ENCODE data around the gene TTLL3. TPM values are rescaled to one million over a fixed set of nuclear protein-coding genes. Genes with fewer than 3 reads are reported as not detected.
A peak's percentile ranks its signal among the peaks of the same experiment; 100 is the strongest.

The TTLL3 gene
- total and polyA plus RNA-seq, 5 donors: 20.6 to 27.3 (median 23.7) TPM

DNA sequence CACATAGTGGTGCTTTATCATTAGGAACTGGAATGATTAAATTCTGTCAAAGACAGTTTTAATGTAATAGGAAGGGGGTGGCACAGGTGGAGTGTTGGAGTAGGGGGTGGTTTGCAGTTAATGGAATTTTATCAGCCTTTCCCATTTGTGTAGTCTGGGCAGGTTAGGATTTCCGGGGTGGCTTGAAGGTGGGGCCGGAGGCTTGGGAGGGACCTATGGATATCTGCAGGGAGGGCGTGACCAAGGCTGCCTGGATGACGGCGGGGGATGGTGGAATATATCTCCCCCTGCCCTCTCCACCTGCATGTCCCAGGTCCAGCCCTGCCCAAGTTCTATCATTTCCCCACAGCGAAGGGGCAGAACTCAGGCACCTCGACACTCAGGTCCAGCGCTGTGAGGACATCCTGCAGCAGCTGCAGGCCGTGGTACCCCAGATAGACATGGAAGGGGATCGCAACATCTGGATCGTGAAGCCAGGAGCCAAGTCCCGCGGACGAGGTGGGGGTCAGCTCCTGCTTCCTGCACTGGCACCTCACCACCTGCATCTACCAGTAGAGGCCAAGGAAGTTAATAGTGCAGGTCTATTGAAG is 15.5 kb downstream of the TTLL3 start:
- Histone ChIP-seq H3K4me3 (ENCODE audit: low read length) (no peak overlapping the region), H3K27ac (ENCODE audit: low read length) (no peak overlapping the region), H3K4me1 (ENCODE audit: control insufficient read depth, insufficient read depth, low read length) (no peaks in the 10 kb centered on the region), H3K9me3 (ENCODE audit: control insufficient read depth, low read length) (no peaks in the 10 kb centered on the region), H3K27me3 (ENCODE audit: control insufficient read depth, insufficient read depth) (no peaks in the 10 kb centered on the region)
- ATAC-seq: peak in 1 of 2 donors; percentile 24
- 71% methylated on average over 14 of the region's 14 CpGs for WGBS
- no peak for DNase-seq
- intact Hi-C loops (cut with DNase I): no loop called here

DNA sequence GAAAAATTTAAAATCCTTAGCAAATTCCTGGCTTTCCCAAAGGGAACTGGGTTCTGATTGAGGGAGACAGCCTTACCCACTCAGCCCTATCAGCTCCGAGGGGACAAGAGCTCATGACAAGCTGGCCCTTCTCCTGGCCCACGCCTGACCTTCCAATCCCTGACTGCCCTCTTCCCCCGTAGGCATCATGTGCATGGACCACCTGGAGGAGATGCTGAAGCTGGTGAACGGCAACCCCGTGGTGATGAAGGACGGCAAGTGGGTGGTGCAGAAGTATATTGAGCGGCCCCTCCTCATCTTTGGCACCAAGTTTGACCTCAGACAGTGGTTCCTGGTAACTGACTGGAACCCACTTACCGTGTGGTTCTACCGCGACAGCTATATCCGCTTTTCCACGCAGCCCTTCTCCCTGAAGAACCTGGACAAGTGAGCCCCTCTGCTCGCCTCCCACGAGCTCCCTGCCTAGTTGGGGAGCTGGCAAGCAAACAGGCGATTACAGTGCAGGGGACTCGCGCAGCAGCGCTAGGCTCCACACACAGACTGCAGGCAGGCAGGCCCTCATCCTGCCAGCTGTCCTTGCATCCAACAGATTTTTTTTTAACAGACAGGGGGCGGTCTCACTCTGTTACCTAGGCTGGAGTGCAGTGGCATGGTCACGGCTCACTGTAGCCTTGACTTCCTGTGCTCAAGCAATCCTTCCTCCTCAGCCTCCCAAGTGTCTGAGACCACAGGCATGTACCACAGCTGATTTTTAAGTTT is 16.9 kb downstream of the TTLL3 start:
- intact Hi-C loops (cut with DNase I): no loop called here
- 77% methylated on average over 20 of the region's 20 CpGs for WGBS
- H3K9me3 ChIP-seq (ENCODE audit: control insufficient read depth, low read length): no peaks in the 10 kb centered on the region
- peak in 1 of 2 donors; percentile 37 for ATAC-seq
- no peaks in the 10 kb centered on the region for H3K27me3 ChIP-seq (ENCODE audit: control insufficient read depth, insufficient read depth)
- no peak overlapping the region for H3K4me3 ChIP-seq (ENCODE audit: low read length)
- no peaks in the 10 kb centered on the region for H3K4me1 ChIP-seq (ENCODE audit: control insufficient read depth, insufficient read depth, low read length)
- H3K27ac ChIP-seq (ENCODE audit: low read length): no peak overlapping the region
- DNase-seq: no peak

DNA sequence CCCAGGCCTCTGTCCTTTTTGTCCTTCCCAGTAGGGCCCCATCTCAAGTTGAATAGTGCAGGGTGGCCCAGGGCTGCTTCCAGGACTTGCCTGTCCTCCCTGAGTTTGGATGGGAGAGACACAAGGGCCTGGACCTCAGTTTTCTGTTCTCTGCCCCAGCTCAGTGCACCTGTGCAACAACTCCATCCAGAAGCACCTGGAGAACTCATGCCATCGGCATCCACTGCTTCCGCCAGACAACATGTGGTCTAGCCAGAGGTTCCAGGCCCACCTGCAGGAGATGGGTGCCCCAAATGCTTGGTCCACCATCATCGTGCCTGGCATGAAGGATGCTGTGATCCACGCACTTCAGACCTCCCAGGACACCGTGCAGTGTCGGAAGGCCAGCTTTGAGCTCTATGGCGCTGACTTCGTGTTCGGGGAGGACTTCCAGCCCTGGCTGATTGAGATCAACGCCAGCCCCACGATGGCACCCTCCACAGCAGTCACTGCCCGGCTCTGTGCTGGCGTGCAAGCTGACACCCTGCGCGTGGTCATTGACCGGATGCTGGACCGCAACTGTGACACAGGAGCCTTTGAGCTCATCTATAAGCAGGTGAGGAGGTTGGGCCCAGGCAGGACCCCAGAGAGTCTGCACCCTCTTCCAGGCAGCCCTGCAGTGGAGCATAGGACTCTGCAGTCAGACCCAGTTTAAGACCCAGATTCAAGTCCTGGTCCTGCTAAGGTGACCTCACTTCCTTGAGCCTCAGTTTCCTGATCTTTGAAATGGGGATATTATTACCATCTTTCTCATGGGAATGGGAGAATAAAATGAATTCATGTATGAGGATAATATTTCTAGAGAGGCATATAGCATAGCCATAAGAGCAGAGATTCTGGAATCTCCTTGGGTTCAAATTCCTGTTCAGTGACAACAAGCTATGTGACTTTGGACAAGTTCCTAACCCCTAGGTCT is 19.0 kb downstream of the TTLL3 start:
- H3K9me3 ChIP-seq (ENCODE audit: control insufficient read depth, low read length): no peaks in the 10 kb centered on the region
- intact Hi-C loops (cut with DNase I): no loop called here
- ATAC-seq (peak in 1 of 2 donors; percentile 20), DNase-seq (no peak)
- 95% methylated on average over 17 of the region's 17 CpGs for WGBS
- H3K27me3 ChIP-seq (ENCODE audit: control insufficient read depth, insufficient read depth): no peaks in the 10 kb centered on the region
- no peak overlapping the region for H3K4me3 ChIP-seq (ENCODE audit: low read length)
- H3K4me1 ChIP-seq (ENCODE audit: control insufficient read depth, insufficient read depth, low read length): no peaks in the 10 kb centered on the region
- no peak overlapping the region for H3K27ac ChIP-seq (ENCODE audit: low read length)

DNA sequence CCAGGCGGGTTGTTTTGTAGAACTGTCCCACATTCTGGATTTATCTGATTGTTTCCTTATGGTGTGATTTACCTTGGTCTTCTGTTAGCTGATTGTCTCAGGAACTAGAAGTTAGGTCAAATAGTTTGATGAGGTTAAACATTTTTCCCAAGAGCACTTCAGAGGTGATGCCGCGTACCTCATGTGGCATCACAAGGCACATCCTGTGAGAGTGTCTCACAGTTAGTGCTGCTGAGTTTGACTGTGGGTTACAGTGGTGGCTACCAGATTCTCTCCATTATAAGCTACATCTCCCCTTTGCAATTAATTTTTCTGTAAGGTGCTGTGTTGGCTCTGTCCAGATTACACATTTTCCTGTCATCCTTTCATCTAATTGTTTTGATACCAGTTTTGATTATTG is 21.2 kb downstream of the TTLL3 start:
- no peaks in the 10 kb centered on the region for H3K27me3 ChIP-seq (ENCODE audit: control insufficient read depth, insufficient read depth)
- no peak overlapping the region for H3K27ac ChIP-seq (ENCODE audit: low read length)
- intact Hi-C loops (cut with DNase I): no loop called here
- no peaks in the 10 kb centered on the region for H3K9me3 ChIP-seq (ENCODE audit: control insufficient read depth, low read length)
- 92% methylated on average over 3 of the region's 3 CpGs for WGBS
- ATAC-seq: no peak
- H3K4me3 ChIP-seq (ENCODE audit: low read length): no peak overlapping the region
- no peak for DNase-seq
- no peaks in the 10 kb centered on the region for H3K4me1 ChIP-seq (ENCODE audit: control insufficient read depth, insufficient read depth, low read length)

DNA sequence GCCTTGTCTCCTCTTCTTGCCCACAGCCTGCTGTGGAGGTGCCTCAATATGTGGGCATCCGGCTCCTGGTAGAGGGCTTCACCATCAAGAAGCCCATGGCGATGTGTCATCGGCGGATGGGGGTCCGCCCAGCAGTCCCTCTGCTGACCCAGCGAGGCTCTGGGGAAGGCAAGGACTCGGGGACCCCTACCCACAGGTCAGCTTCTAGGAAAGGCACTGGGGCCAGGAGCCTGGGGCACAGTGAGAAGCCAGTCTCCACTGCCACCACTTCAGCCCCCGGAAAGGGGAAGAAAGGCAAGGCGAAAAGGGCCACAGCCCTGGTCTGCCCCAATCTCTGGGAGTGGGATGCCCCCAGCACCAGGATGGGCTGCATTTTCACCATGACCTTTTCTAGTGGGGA is 23.0 kb downstream of the TTLL3 start:
- 91% methylated on average over 9 of the region's 9 CpGs for WGBS
- ATAC-seq: no peak
- H3K27ac ChIP-seq (ENCODE audit: low read length): no peak overlapping the region

DNA sequence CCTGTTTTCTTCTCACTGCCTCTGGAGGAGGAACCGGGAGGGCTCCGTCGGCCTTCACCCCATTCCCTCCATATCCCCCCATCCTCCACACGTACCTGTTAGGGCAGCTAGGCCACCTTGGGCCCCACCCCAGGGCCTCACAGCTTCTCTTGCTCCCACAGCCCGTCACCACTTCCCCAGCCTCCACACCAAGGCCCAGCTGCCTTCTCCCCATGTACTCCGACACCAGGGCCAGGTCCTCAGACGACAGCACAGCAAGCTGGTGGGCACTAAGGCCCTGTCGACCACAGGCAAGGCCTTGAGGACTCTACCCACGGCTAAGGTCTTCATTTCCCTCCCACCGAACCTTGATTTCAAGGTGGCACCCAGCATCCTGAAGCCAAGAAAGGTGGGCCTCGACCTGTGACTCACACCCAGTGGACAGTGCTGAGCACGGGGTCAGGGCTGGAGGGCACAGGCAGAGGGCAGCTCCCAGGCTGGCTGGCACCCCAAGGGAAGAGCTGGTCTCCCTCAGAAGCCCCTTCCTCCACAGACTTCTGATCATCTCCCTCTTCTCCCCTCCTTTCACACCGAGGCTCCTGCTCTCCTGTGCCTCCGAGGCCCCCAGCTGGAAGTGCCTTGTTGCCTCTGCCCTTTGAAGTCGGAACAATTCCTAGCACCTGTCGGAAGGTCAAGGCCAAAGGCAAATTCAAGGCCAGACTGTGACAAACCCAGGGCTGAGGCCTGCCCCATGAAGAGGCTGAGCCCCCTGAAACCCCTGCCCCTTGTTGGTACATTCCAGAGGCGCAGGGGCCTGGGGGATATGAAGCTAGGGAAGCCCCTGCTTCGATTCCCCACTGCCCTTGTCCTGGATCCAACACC is 24.7 kb downstream of the TTLL3 start:
- Histone ChIP-seq H3K4me1 (ENCODE audit: control insufficient read depth, insufficient read depth, low read length) (no peaks in the 10 kb centered on the region), H3K9me3 (ENCODE audit: control insufficient read depth, low read length) (no peaks in the 10 kb centered on the region), H3K4me3 (ENCODE audit: low read length) (no peak overlapping the region), H3K27ac (ENCODE audit: low read length) (no peak overlapping the region), H3K27me3 (ENCODE audit: control insufficient read depth, insufficient read depth) (no peaks in the 10 kb centered on the region)
- DNase-seq: no peak
- intact Hi-C loops (cut with DNase I): no loop called here
- whole genome bisulfite sequencing: 83% methylated on average over 18 of the region's 18 CpGs
- peak in 1 of 2 donors; percentile 5 for ATAC-seq

More for the DNA sequence above, 23.0 kb downstream of the TTLL3 start:
- Histone ChIP-seq H3K4me3 (ENCODE audit: low read length) (no peak overlapping the region), H3K4me1 (ENCODE audit: control insufficient read depth, insufficient read depth, low read length) (no peaks in the 10 kb centered on the region), H3K9me3 (ENCODE audit: control insufficient read depth, low read length) (no peaks in the 10 kb centered on the region), H3K27me3 (ENCODE audit: control insufficient read depth, insufficient read depth) (no peaks in the 10 kb centered on the region)
- intact Hi-C loops (cut with DNase I): no loop called here
- no peak for DNase-seq

DNA sequence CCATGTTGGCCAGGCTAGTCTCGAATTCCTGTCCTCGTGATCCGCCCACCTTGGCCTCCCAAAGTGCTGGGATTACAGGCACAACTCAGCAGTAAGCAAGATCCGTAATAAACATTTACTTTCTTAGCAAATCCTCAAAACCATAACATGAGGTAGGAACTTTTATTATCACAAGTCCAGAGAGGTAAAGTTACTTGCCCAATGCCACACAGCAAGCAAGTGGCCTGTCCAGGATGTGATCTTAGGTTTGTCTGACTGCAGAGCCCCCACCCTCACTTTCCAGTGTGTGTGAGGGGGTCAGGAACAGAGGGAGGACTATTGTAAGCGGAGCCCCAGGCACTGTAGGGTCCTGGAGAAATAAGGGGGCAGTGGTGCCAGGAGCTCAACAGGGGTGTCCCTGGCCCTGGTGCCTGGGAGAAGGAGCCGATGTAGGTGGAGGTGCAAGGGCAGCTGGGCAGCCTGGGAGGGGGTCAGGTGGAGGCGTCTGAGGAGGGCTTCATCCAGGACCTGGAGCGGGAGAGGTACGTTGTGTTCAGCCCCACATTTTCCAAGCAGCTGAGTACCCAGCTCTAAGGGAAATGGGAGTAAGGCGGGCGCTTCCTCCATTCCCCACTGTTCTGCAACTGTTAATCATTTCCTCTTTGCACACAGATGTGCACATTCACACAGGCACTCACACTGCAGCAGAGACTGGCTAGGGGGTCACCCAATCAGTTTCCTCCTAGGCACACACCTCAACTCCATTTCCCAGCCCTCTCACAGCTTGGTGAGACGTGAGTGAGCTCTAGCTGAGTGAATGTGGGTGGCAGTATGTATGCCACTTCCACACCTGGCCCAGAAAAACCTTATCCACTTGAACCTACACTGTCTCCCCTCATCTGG is 27.9 kb downstream of the TTLL3 start:
- Histone ChIP-seq H3K27me3 (ENCODE audit: control insufficient read depth, insufficient read depth) (no peaks in the 10 kb centered on the region), H3K4me1 (ENCODE audit: control insufficient read depth, insufficient read depth, low read length) (no peaks in the 10 kb centered on the region), H3K9me3 (ENCODE audit: control insufficient read depth, low read length) (no peaks in the 10 kb centered on the region), H3K27ac (ENCODE audit: low read length) (no peak overlapping the region), H3K4me3 (ENCODE audit: low read length) (no peak overlapping the region)
- intact Hi-C loops (cut with DNase I): no loop called here
- DNase-seq (no peak), ATAC-seq (peak; percentile 6 to 9)
- WGBS: 75% methylated on average over 12 of the region's 12 CpGs

DNA sequence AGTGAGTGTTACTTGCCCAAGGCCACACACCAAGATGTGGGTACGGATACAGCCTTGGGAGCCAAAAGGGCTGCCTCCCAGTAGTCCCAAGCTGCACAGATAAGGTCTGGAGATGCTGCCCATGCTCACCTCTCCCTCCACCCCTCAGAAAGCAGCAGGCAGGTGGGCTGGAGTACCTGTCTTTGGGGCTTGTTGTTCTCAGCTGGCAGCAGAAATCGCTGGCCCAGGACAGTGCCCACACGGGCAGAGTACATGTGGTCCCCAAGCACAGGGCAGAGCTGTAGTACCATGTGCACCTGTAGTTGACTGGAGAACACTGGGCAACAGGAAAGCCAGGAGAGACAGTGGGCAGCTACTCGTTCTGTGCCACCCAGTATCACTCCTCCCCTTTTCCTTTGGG is 28.8 kb downstream of the TTLL3 start:
- ATAC-seq: no peak
- no peak overlapping the region for H3K27ac ChIP-seq (ENCODE audit: low read length)
- no peaks in the 10 kb centered on the region for H3K4me1 ChIP-seq (ENCODE audit: control insufficient read depth, insufficient read depth, low read length)
- 82% methylated on average over 4 of the region's 4 CpGs for WGBS
- H3K4me3 ChIP-seq (ENCODE audit: low read length): no peak overlapping the region
- H3K9me3 ChIP-seq (ENCODE audit: control insufficient read depth, low read length): no peaks in the 10 kb centered on the region
- no peaks in the 10 kb centered on the region for H3K27me3 ChIP-seq (ENCODE audit: control insufficient read depth, insufficient read depth)
- no peak for DNase-seq
- intact Hi-C loops (cut with DNase I): no loop called here

DNA sequence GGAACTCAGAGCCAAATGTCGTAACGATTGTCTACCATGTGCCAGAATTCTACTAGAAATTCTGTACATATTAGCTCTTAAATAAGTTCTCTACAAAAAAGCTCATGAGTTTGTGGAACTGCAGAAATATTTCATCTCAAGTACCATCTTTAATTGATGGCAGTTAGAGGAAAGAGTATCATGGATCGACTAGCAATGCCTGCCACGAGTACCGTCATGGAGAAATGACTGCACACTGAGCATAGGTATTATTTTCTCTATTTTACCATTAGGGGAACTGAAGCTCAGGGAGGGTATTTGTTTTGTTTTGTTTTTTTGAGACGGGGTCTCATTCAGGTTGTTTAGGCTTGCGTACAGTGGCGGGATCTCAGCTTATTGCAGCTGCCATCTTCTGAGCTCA is 31.0 kb downstream of the TTLL3 start:
- no peak overlapping the region for H3K27ac ChIP-seq (ENCODE audit: low read length)
- ATAC-seq (no peak), DNase-seq (no peak)
- H3K27me3 ChIP-seq (ENCODE audit: control insufficient read depth, insufficient read depth): no peaks in the 10 kb centered on the region
- H3K4me1 ChIP-seq (ENCODE audit: control insufficient read depth, insufficient read depth, low read length): no peaks in the 10 kb centered on the region
- WGBS: 82% methylated on average over 8 of the region's 8 CpGs
- intact Hi-C loops (cut with DNase I): loop anchor here in 1 of 4 donors (10.0 kb wide), 1 partner anchor 74 kb away; the partner anchor contains the start of gene IL17RC
- no peak overlapping the region for H3K4me3 ChIP-seq (ENCODE audit: low read length)
- no peaks in the 10 kb centered on the region for H3K9me3 ChIP-seq (ENCODE audit: control insufficient read depth, low read length)

Data from right cardiac atrium (tissue), 5 donors.